ENCODE measurements around the gene FMNL2.

The FMNL2 gene

GRCh38 chr2:152624805-152625204 is 289.8 kb downstream of the FMNL2 start:
- no peak for DNase-seq

- no peak for DNase-seq
These were observed 292.0 kb downstream of the FMNL2 start for GRCh38 chr2:152626911-152627339.

- no peak for DNase-seq
These were observed 292.5 kb downstream of the FMNL2 start for GRCh38 chr2:152627351-152627957.

- DNase-seq: no peak
These were observed 294.2 kb downstream of the FMNL2 start for GRCh38 chr2:152629202-152629601.

GRCh38 chr2:152630466-152630865 is 295.5 kb downstream of the FMNL2 start:
- no peak for DNase-seq

GRCh38 chr2:152632736-152633135 is 297.8 kb downstream of the FMNL2 start:
- no peak for DNase-seq

- peak; percentile 66 for DNase-seq
These were observed 300.8 kb downstream of the FMNL2 start for GRCh38 chr2:152635635-152636298.

- no peak for DNase-seq
These were observed 302.3 kb downstream of the FMNL2 start for GRCh38 chr2:152637251-152637650.

GRCh38 chr2:152638056-152638455 is 303.1 kb downstream of the FMNL2 start:
- no peak for DNase-seq

- no peak for DNase-seq
These were observed 303.6 kb downstream of the FMNL2 start for GRCh38 chr2:152638590-152638989.

- no peak for DNase-seq
These were observed 309.4 kb downstream of the FMNL2 start for GRCh38 chr2:152644189-152644873.

- DNase-seq: no peak
These were observed 311.3 kb downstream of the FMNL2 start for GRCh38 chr2:152646264-152646663.

- no peak for DNase-seq
These were observed 311.8 kb downstream of the FMNL2 start for GRCh38 chr2:152646775-152647174.

- DNase-seq: no peak
These were observed 312.6 kb downstream of the FMNL2 start for GRCh38 chr2:152647552-152647951.

- no peak for DNase-seq
These were observed 313.4 kb downstream of the FMNL2 start for GRCh38 chr2:152648336-152648735.

- DNase-seq: no peak
These were observed 315.0 kb downstream of the FMNL2 start for GRCh38 chr2:152649997-152650396.

GRCh38 chr2:152650768-152651371 is 315.9 kb downstream of the FMNL2 start:
- no peak for DNase-seq

- DNase-seq: no peak
These were observed 316.9 kb downstream of the FMNL2 start for GRCh38 chr2:152651834-152652233.

- no peak for DNase-seq
These were observed 320.9 kb downstream of the FMNL2 start for GRCh38 chr2:152655880-152656279.

GRCh38 chr2:152657043-152657442 is 322.1 kb downstream of the FMNL2 start:
- no peak for DNase-seq

- no peak for DNase-seq
These were observed 323.2 kb downstream of the FMNL2 start for GRCh38 chr2:152658221-152658620.

- no peak for DNase-seq
These were observed 326.1 kb downstream of the FMNL2 start for GRCh38 chr2:152661076-152661475.

- DNase-seq: no peak
These were observed 329.8 kb downstream of the FMNL2 start for GRCh38 chr2:152664725-152665124.

GRCh38 chr2:152674334-152674733 is 339.4 kb downstream of the FMNL2 start:
- DNase-seq: no peak

Data from activated CD4-positive, alpha-beta T cell treated with anti-CD3 and anti-CD28 coated beads, Interleukin-2, amount 50 U/mL, for 1 hour (primary cell).